ENCODE measurements around the gene LDLRAD4. TPM values are rescaled to one million over a fixed set of nuclear protein-coding genes. Genes with fewer than 3 reads are reported as not detected.

The LDLRAD4 gene
- total and polyA plus RNA-seq, 8 donors = 2.0 to 47.9 (median 9.0) TPM

DNA sequence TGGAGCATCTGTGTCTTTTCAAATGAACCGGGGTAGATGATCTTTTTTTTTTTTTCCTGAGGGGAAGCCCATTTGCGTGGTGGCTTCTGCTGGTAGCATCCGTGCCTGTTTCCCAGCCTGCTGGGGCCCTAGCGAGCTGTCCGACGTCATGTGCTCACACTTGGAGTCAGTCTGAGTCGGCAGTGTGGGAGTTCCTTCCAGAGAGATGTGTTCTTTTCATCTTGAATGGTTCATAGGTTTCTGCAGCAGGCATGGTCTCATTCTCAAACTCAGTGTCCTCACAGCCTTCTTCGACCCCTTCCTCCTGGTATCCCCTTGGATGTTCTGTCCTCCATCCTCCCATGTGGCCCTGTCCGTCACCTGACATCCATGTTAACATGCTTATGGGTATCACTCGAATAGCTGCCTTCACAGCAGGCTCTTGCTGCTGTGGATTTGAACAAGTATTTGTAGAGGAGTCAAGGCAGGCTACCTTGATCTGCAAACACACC is 51.0 kb downstream of the LDLRAD4 start:
- no peaks in the 10 kb centered on the region for H3K36me3 ChIP-seq
- peak overlapping the region in 4 of 5 donors; percentile 47 to 74 (median 63) for H3K27ac ChIP-seq
- peak in 1 of 2 donors; percentile 72 for DNase-seq
- H3K4me3 ChIP-seq = no peak overlapping the region
- intact Hi-C loops (cut with DNase I; ENCODE audit: low total_unique reads) = no loop called here
- H3K4me1 ChIP-seq = peaks cover 10 to 73% (median 46%) of the 10 kb centered on the region in 4 donors
- no peaks in the 10 kb centered on the region for H3K9me3 ChIP-seq
- TF ChIP-seq POLR2A (IDR thresholded peaks at IDR 0.05) (no peak), EP300 (IDR thresholded peaks at IDR 0.05) (no peak), POLR2AphosphoS5 (IDR thresholded peaks at IDR 0.05) (no peak)
- TF ChIP-seq, protein P1, sequence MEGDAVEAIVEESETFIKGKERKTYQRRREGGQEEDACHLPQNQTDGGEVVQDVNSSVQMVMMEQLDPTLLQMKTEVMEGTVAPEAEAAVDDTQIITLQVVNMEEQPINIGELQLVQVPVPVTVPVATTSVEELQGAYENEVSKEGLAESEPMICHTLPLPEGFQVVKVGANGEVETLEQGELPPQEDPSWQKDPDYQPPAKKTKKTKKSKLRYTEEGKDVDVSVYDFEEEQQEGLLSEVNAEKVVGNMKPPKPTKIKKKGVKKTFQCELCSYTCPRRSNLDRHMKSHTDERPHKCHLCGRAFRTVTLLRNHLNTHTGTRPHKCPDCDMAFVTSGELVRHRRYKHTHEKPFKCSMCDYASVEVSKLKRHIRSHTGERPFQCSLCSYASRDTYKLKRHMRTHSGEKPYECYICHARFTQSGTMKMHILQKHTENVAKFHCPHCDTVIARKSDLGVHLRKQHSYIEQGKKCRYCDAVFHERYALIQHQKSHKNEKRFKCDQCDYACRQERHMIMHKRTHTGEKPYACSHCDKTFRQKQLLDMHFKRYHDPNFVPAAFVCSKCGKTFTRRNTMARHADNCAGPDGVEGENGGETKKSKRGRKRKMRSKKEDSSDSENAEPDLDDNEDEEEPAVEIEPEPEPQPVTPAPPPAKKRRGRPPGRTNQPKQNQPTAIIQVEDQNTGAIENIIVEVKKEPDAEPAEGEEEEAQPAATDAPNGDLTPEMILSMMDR (IDR thresholded peaks at IDR 0.05) = no peak
- WGBS, 5 donors = 60 to 76% (median 70%) methylated on average over 10 of the region's 10 CpGs
- H3K27me3 ChIP-seq = no peaks in the 10 kb centered on the region

- H3K4me3 ChIP-seq = no peak overlapping the region
- H3K36me3 ChIP-seq = no peaks in the 10 kb centered on the region
- TF ChIP-seq, protein P1 (IDR thresholded peaks at IDR 0.05) = no peak
- no peak for TF ChIP-seq POLR2AphosphoS5 (IDR thresholded peaks at IDR 0.05)
- no peak for TF ChIP-seq EP300 (IDR thresholded peaks at IDR 0.05)
- TF ChIP-seq POLR2A (IDR thresholded peaks at IDR 0.05) = no peak
- H3K27me3 ChIP-seq = no peaks in the 10 kb centered on the region
- peak overlapping the region in 2 of 5 donors; percentile 73 to 74 for H3K27ac ChIP-seq
- intact Hi-C loops (cut with DNase I; ENCODE audit: low total_unique reads) = no loop called here
- DNase-seq = no peak
- no peaks in the 10 kb centered on the region for H3K9me3 ChIP-seq
- H3K4me1 ChIP-seq = peaks cover 4 to 67% (median 43%) of the 10 kb centered on the region in 4 donors
- 70 to 78% (median 76%) methylated on average over 11 of the region's 11 CpGs for WGBS, 5 donors
Observed at GRCh38 chr18:13270279-13270855, 51.8 kb downstream of the LDLRAD4 start.

DNA sequence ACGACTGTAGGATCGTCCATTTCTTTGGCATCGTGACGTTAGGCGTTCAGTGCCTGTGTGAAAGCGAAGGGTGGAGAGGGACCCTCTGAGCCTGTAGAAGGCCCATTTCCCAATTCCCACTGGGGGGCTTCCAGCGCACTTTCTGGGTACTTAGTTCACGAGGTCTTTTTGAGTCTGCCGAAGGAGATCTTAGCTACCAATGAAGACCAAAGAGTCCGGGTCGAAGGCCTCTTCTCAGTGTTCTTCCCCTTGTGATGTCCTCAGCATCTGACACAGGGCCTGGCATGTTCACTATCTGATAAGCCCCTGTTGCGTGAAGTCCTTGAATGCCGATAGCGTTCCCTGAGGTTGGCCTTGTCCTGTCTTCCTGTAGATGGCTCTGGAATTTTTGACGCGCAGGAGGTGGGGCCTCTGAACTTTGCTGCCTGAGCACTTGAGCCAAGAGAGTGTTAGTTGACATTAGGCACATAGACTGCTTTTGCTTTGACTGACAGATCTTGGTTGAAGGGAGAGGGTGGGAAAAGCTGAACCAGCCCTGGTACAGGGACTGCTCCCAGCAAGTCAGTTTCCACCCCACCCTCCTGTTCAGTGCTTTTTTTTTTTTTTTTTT is 52.8 kb downstream of the LDLRAD4 start:
- H3K4me3 ChIP-seq = no peak overlapping the region
- H3K36me3 ChIP-seq = no peaks in the 10 kb centered on the region
- peaks cover 4 to 61% (median 39%) of the 10 kb centered on the region in 4 donors for H3K4me1 ChIP-seq
- intact Hi-C loops (cut with DNase I; ENCODE audit: low total_unique reads) = no loop called here
- no peak for DNase-seq
- H3K27ac ChIP-seq = no peak overlapping the region
- H3K27me3 ChIP-seq = no peaks in the 10 kb centered on the region
- WGBS, 5 donors = 84 to 94% (median 92%) methylated on average over 16 of the region's 16 CpGs
- H3K9me3 ChIP-seq = no peaks in the 10 kb centered on the region
- TF ChIP-seq EP300 (IDR thresholded peaks at IDR 0.05) = no peak
- TF ChIP-seq POLR2A (IDR thresholded peaks at IDR 0.05) = no peak
- TF ChIP-seq, protein P1 (IDR thresholded peaks at IDR 0.05) = no peak
- TF ChIP-seq POLR2AphosphoS5 (IDR thresholded peaks at IDR 0.05) = no peak

DNA sequence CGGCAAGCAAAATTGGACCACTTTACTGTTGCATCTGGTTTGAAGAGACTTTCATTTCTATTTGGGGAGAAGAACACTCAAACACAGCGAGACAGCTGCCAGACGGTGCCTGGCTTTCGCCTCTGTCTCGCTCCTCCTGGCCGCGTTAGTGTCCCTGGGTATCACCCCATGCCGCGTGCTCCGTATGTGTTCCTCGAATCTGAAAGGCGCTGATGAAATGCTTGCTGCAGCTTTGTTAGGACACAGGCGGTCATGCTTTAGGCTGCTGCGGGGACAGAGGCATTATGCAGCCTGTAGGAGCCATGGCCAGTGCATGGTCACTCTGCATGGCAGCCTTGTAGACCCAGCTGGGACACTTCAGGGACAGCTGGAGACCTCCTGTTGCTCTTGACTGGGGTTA is 53.9 kb downstream of the LDLRAD4 start:
- WGBS, 5 donors = 86 to 92% (median 91%) methylated on average over 14 of the region's 14 CpGs
- Histone ChIP-seq H3K9me3 (no peaks in the 10 kb centered on the region), H3K4me1 (peaks cover 4 to 59% (median 36%) of the 10 kb centered on the region in 4 donors), H3K36me3 (no peaks in the 10 kb centered on the region), H3K4me3 (no peak overlapping the region), H3K27me3 (no peaks in the 10 kb centered on the region), H3K27ac (no peak overlapping the region)
- no peak for DNase-seq
- intact Hi-C loops (cut with DNase I; ENCODE audit: low total_unique reads) = no loop called here
- TF ChIP-seq POLR2AphosphoS5 (IDR thresholded peaks at IDR 0.05) (no peak), EP300 (IDR thresholded peaks at IDR 0.05) (no peak), POLR2A (IDR thresholded peaks at IDR 0.05) (no peak)
- TF ChIP-seq, protein P1 (IDR thresholded peaks at IDR 0.05) = no peak

Data from stomach (tissue), 9 donors.